GM18502 (cell line): ENCODE measurements around the gene RFT1.

ENCODE experiments used
- ATAC-seq: cut with Tn5 transposase; IDR thresholded peaks from one replicate; pipeline ENCODE4 v1.9.1; 2021; ENCODE audit warnings: mild to moderate bottlenecking; ENCODE audit not compliant: unreplicated experiment, poor library complexity

RFT1 gene

GRCh38 chr3:53100818-53101466, 29.3 kb downstream of the RFT1 start:
- ATAC-seq: no peak

GRCh38 chr3:53097887-53098286, 32.3 kb downstream of the RFT1 start:
- ATAC-seq: no peak

GRCh38 chr3:53092942-53093341, 37.3 kb downstream of the RFT1 start:
- no peak for ATAC-seq

- no peak for ATAC-seq
These were observed 38.0 kb downstream of the RFT1 start for GRCh38 chr3:53092216-53092615.

GRCh38 chr3:53091011-53091410, 39.2 kb downstream of the RFT1 start:
- ATAC-seq: no peak

GRCh38 chr3:53089511-53089910, 40.7 kb downstream of the RFT1 start:
- no peak for ATAC-seq

- no peak for ATAC-seq
These were observed 44.8 kb downstream of the RFT1 start for GRCh38 chr3:53085476-53085875.

- no peak for ATAC-seq
These were observed 45.8 kb downstream of the RFT1 start for GRCh38 chr3:53084310-53085001.

- no peak for ATAC-seq
These were observed 46.3 kb downstream of the RFT1 start for GRCh38 chr3:53083949-53084309.

GRCh38 chr3:53083521-53083920, 46.7 kb downstream of the RFT1 start:
- ATAC-seq: no peak

GRCh38 chr3:53082736-53083135, 47.5 kb downstream of the RFT1 start:
- ATAC-seq: no peak

GRCh38 chr3:53081318-53081717, 48.9 kb downstream of the RFT1 start:
- no peak for ATAC-seq

- ATAC-seq: no peak
These were observed 49.5 kb downstream of the RFT1 start for GRCh38 chr3:53080612-53081205.

- no peak for ATAC-seq
These were observed 50.3 kb downstream of the RFT1 start for GRCh38 chr3:53079791-53080555.

- no peak for ATAC-seq
These were observed 51.1 kb downstream of the RFT1 start for GRCh38 chr3:53079147-53079546.

- no peak for ATAC-seq
These were observed 51.6 kb downstream of the RFT1 start for GRCh38 chr3:53078656-53079055.

- ATAC-seq: no peak
These were observed 52.6 kb downstream of the RFT1 start for GRCh38 chr3:53077476-53078220.

GRCh38 chr3:53075743-53076140, 54.5 kb downstream of the RFT1 start:
- no peak for ATAC-seq

- no peak for ATAC-seq
These were observed 55.2 kb downstream of the RFT1 start for GRCh38 chr3:53074761-53075742.
